Thyroid gland (tissue), 4 donors: ENCODE data around the gene AKR1C3. TPM values are rescaled to one million over a fixed set of nuclear protein-coding genes. Genes with fewer than 3 reads are reported as not detected.
"Not testable (repeated sequence)": the region's sequence is repeated elsewhere in the genome, so short reads cannot be mapped to it uniquely, and the experiment has no call there.

Experiments used
- DNase-seq, 2 donors: peaks; one replicate each; pipeline ENCODE4 v3.0.0-alpha.2; 2019
- H3K27ac ChIP-seq, 3 donors: fragments of 200-600 bp; sonication (generic); 1 replicate in 2 of 3; 2 replicates in 1 of 3; pipeline ENCODE4 v1.5.1; 2016 to 2019; ENCODE audit warnings: mild to moderate bottlenecking in 1 of 3, moderate library complexity in 1 of 3
- H3K27me3 ChIP-seq: fragments of 200-600 bp; sonication (generic); one replicate; pipeline ENCODE4 v1.5.1; 2019
- H3K36me3 ChIP-seq, 2 donors: fragments of 200-600 bp; sonication (generic); one replicate each; pipeline ENCODE4 v1.5.1; 2016 to 2019
- H3K4me1 ChIP-seq, 2 donors: fragments of 200-600 bp; sonication (generic); one replicate each; pipeline ENCODE4 v1.5.1; 2017 to 2019
- H3K4me3 ChIP-seq, 3 donors: fragments of 200-600 bp; sonication (generic); replicated peaks in 1 of 3; 1 replicate in 2 of 3; 2 replicates in 1 of 3; pipeline ENCODE4 v1.5.1; 2016; ENCODE audit warnings: mild to moderate bottlenecking in 1 of 3
- H3K9me3 ChIP-seq: fragments of 200-600 bp; sonication (generic); one replicate; pipeline ENCODE4 v1.5.1; 2017
- POLR2A ChIP-seq, 2 donors: fragments of 450-650 bp; IDR thresholded peaks; one replicate each; pipeline ENCODE4 v1.6.1; 2017; ENCODE audit warnings: antibody characterized with exemption in 2 of 2, mild to moderate bottlenecking in 2 of 2, moderate library complexity in 1 of 2
- WGBS, 2 donors: methylation state at CpG; one replicate each; pipeline ENCODE4 v1.1.5; 2017; 5-methylcytosine and 5-hydroxymethylcytosine counted together
- intact Hi-C: fragments of 100-400 bp; cut with DNase I; formaldehyde crosslinking; loops from one replicate; pipeline ENCODE4 v1.15.1; 2023
- total RNA-seq, 4 donors: library from RNA; depleted of rRNA; stranded (reverse); fragments of >200 nt; gene quantifications; one replicate each; pipeline ENCODE4 v1.2.3, GENCODE V29; 2016
- TF ChIP-seq, protein P1 (sequence below), 6 experiments: fragments of 200-600 bp in 3 of 6; fragments of 450-650 bp in 3 of 6; sonication (generic) in 3 of 6; IDR thresholded peaks; one replicate each; pipeline ENCODE4 v1.5.1; 2016 to 2019; ENCODE audit warnings: antibody characterized with exemption in 6 of 6, mild to moderate bottlenecking in 2 of 6, inconsistent platforms in 1 of 6, moderate library complexity in 1 of 6

AKR1C3 gene
- total RNA-seq, 4 donors from 2014 or later = 42.7 to 73.6 (median 67.4) TPM

DNA sequence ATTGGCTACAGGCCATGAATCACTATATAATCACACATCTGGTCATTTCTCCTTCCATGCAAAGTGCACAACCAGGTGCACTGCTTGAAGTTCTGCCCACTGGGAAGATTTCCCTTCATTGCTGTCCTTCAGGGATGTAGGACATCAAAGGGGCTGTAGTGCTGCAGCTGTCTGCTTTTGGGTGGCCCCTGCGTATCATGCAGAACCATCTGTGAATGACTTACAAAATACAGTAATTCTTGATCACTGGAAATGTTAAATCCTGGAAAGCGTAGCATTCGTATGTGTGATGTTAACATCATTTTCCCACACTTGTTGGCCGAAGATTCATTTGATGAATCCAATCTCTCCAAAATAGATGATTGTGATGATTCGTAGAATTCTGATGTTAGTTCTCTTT is 22.4 kb downstream of the AKR1C3 start:
- no peaks in the 10 kb centered on the region for H3K9me3 ChIP-seq
- intact Hi-C loops = no loop called here
- 86% methylated on average over 5 of the region's 5 CpGs for WGBS, 2 donors
- no peak overlapping the region for H3K4me3 ChIP-seq
- TF ChIP-seq, protein P1, sequence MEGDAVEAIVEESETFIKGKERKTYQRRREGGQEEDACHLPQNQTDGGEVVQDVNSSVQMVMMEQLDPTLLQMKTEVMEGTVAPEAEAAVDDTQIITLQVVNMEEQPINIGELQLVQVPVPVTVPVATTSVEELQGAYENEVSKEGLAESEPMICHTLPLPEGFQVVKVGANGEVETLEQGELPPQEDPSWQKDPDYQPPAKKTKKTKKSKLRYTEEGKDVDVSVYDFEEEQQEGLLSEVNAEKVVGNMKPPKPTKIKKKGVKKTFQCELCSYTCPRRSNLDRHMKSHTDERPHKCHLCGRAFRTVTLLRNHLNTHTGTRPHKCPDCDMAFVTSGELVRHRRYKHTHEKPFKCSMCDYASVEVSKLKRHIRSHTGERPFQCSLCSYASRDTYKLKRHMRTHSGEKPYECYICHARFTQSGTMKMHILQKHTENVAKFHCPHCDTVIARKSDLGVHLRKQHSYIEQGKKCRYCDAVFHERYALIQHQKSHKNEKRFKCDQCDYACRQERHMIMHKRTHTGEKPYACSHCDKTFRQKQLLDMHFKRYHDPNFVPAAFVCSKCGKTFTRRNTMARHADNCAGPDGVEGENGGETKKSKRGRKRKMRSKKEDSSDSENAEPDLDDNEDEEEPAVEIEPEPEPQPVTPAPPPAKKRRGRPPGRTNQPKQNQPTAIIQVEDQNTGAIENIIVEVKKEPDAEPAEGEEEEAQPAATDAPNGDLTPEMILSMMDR (IDR thresholded peaks at IDR 0.05) = no peak
- TF ChIP-seq POLR2A (IDR thresholded peaks at IDR 0.05) = no peak
- H3K27me3 ChIP-seq = no peaks in the 10 kb centered on the region
- no peak for DNase-seq
- H3K27ac ChIP-seq = no peak overlapping the region
- H3K36me3 ChIP-seq = no peaks in the 10 kb centered on the region
- H3K4me1 ChIP-seq = no peaks in the 10 kb centered on the region

DNA sequence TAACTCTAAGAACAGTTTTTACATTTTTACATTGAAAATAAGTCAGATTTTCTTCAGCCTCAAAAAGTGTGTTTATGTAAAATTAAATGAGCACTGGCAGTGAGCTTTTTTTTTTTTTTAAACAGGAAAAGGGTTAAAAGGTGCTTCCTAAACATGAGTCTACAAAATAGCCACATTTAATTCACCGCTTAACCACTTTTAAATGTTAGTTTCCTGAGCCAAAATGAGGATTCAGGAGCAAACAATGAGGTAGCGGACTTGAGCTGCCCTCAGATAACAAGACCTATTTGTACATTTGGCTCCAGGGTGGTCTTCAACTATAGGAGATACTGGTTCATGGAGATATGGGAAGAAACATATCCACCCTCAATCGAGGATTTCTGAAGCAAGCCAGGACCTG is 22.8 kb downstream of the AKR1C3 start:
- intact Hi-C loops = no loop called here
- Histone ChIP-seq H3K27ac (no peak overlapping the region), H3K36me3 (no peaks in the 10 kb centered on the region), H3K4me3 (no peak overlapping the region), H3K4me1 (no peaks in the 10 kb centered on the region), H3K27me3 (no peaks in the 10 kb centered on the region), H3K9me3 (no peaks in the 10 kb centered on the region)
- TF ChIP-seq, protein P1 (IDR thresholded peaks at IDR 0.05) = no peak
- TF ChIP-seq POLR2A (IDR thresholded peaks at IDR 0.05) = no peak
- no peak for DNase-seq
- 54 to 66% methylated on average over 3 of the region's 3 CpGs for WGBS, 2 donors

DNA sequence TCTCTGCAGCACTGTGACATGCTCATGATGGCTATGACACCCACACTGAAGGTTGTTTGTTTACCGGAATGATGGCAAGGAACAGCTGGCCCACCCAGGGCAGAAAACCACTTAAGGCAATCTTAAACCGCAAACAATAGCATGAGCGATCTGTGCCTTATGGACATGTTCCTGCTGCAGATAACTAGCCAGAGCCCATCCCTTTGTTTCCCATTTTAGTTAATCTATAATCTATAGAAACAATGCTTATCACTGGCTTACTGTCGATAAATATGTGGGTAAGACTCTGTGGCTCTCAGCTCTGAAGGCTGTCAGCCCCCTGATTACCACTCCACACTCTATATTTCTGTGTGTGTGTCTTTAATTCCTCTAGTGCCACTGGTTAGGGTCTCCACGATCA is 25.8 kb downstream of the AKR1C3 start:
- 88 to 93% methylated on average over 5 of the region's 5 CpGs for WGBS, 2 donors
- H3K27ac ChIP-seq, H3K9me3 ChIP-seq, H3K4me1 ChIP-seq, intact Hi-C loops, H3K27me3 ChIP-seq, DNase-seq, H3K36me3 ChIP-seq, H3K4me3 ChIP-seq: not testable (repeated sequence)

DNA sequence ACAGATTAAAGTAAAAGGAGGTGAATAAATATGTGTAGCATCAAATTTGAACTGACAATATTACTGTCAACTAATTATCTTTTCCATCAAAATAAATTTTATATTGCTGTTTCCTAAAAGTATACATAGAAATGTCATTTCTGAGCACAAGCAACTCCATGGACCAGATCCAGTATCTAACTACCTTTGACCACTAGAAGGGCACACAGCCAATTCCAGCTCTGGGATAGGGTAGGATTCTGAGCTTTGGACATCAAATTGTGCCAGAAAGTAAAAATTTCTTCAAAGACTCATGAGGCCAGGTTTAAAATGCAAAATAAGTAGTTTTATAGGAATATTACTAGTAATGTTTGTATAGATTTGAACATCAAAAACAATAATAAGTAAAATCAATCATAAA is 29.7 kb downstream of the AKR1C3 start:
- Histone ChIP-seq H3K27me3 (no peaks in the 10 kb centered on the region), H3K4me1 (no peaks in the 10 kb centered on the region), H3K9me3 (no peaks in the 10 kb centered on the region), H3K4me3 (no peak overlapping the region), H3K27ac (no peak overlapping the region), H3K36me3 (no peaks in the 10 kb centered on the region)
- intact Hi-C loops = no loop called here
- TF ChIP-seq, protein P1 (IDR thresholded peaks at IDR 0.05) = no peak
- TF ChIP-seq POLR2A (IDR thresholded peaks at IDR 0.05) = no peak
- no peak for DNase-seq

- H3K4me1 ChIP-seq = no peaks in the 10 kb centered on the region
- intact Hi-C loops = no loop called here
- no peaks in the 10 kb centered on the region for H3K27me3 ChIP-seq
- 80 to 85% methylated on average over 3 of the region's 3 CpGs for WGBS, 2 donors
- DNase-seq = no peak
- no peaks in the 10 kb centered on the region for H3K9me3 ChIP-seq
- no peak overlapping the region for H3K27ac ChIP-seq
- no peak for TF ChIP-seq POLR2A (IDR thresholded peaks at IDR 0.05)
- TF ChIP-seq, protein P1 (IDR thresholded peaks at IDR 0.05) = no peak
- no peaks in the 10 kb centered on the region for H3K36me3 ChIP-seq
- no peak overlapping the region for H3K4me3 ChIP-seq
Observed at GRCh38 chr10:5125315-5126044, 31.3 kb downstream of the AKR1C3 start.
